HG03139 (cell line): ENCODE results near the gene FAM156B.
"Not testable (repeated sequence)": the region's sequence is repeated elsewhere in the genome, so short reads cannot be mapped to it uniquely, and the experiment has no call there.

ENCODE experiments used
- ATAC-seq: cut with Tn5 transposase; IDR thresholded peaks from one replicate; pipeline ENCODE4 v1.9.1; 2021; ENCODE audit not compliant: unreplicated experiment

Gene FAM156B, protein sequence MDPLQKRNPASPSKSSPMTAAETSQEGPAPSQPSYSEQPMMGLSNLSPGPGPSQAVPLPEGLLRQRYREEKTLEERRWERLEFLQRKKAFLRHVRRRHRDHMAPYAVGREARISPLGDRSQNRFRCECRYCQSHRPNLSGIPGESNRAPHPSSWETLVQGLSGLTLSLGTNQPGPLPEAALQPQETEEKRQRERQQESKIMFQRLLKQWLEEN

DNA sequence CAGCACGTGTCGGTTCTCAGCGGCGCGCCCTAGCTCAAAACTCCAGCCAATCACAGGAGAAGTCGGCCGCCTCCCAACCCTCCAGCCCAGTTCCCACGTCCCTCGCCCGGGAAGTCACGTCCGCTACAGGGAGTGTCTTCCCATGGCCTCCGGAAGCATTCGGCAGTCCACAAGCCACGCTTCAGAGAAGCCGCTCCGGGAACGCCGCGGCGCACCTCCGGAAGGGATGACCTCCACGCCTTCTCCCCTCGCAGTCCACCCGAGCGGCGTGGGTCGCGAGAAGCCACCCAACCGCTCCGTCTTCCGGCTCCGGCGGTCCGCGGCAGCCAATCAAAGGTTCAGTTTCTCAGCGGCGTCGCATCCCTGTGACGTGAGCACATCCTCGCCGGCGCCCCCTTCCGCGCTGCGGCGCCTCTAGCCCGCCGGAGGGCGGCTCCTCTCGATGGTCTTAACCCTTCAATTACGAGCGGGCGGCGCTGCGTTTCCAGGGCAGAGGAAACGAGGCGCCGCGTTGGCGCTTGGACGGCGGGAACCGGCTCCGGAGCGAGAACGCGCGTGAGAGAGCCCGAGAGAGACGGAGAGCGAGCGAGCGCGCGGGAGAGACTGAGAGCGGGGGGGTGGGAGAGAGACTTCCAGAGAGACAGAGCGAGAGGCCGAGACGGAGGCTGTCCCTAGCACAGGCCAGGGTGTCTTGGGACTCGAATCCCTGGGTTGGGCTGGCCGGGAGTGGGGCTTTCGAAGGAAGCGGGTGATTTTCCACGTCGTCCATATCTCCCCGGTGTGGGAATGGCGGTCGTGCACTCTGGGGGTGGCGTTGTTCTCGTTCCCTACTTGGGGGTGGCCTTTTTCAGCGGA lies at the start of gene FAM156B:
TSS of gene FAM156B (plus strand) at position 476 of the 855 bp plus-strand sequence. CDS start 9,896 bp downstream, outside the sequence.
- peak; percentile 73 for ATAC-seq

DNA sequence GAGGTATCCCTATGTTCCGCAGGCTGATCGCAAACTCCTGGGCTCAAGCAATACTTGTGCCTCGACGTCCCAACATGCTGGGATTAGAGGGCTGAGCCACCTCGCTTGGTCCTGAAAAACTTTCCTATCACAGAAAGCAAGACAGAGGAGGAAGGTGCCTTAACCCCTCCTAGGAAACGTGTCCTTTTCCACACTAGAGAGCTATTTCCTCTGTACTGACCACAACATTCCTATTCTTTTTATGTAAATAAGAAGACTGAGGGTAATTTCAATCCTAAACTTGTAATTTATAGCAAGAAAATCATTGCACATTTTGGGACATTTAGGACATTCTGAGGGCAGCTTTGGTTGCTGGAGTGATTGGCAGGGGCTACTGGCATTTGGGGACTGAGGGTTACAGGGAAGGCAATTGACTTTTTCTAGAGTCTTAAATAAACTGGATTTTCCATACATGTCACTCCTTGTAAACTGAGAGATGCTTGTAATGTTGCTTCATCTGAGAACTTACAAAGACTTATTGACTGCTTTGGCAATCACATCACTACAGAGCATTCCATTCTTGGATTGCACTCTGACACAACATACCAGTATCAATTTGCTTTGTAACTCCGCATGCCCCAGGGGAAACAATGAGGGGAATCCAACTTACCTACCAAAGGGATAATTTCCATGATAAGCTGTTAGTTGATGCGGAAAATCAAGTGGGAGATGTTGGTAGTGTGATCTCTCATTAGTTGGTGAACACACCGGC lies 44.8 kb upstream of the FAM156B start:
- ATAC-seq, result no peak

DNA sequence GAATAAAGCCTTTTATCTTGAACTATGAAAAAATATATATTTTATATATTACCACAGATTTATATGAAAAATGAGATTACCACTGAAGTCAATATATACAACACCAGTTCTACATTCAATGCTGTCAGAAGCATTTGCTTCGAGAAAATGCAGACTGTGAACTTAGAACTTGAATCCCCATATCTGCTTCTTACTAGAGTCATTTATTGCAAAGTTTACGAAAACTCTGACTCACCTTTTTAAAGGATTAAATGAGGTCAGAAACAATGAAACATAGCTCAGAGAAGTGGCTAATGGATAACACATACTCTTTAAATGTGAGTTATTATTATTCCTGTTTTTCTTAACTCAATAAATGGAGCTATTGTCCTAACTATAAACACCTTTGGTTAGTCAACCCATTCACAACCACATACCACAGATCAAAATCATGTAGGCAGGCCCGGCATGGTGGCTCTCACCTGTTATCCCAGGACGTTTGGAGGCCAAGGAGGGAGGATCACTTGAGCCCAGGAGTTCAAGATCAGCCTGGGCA lies 40.1 kb upstream of the FAM156B start:
- ATAC-seq, result not testable (repeated sequence)

DNA sequence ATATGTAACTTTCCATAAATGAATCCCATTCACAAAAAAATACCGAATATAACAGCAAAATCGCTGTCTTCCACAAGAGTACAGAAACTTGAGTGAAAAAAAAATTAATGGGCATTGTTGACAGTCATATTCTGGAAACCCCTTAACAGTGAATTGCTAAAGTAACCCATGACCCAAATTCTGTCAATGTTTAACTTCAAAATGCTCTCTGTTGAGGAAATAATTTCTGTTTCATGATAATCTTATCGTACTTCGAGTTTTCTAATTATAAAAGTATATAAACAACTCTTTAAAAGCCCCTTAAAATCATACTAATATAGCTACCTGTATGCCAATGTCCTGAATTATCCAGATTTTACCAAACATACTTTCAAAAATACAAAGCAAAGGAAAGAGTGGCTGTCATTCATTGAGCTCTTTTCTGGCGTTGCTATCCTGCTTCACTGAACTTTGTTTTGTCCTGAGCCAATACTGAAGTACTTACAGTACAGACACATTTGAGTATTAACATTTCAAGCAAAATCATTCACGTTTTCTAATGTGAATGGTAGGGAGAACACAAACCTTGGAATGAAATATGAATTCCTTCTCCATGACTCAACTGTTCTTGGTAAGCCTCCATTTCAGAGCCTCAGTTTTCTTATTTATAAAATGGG lies 31.7 kb upstream of the FAM156B start:
- ATAC-seq, result no peak

DNA sequence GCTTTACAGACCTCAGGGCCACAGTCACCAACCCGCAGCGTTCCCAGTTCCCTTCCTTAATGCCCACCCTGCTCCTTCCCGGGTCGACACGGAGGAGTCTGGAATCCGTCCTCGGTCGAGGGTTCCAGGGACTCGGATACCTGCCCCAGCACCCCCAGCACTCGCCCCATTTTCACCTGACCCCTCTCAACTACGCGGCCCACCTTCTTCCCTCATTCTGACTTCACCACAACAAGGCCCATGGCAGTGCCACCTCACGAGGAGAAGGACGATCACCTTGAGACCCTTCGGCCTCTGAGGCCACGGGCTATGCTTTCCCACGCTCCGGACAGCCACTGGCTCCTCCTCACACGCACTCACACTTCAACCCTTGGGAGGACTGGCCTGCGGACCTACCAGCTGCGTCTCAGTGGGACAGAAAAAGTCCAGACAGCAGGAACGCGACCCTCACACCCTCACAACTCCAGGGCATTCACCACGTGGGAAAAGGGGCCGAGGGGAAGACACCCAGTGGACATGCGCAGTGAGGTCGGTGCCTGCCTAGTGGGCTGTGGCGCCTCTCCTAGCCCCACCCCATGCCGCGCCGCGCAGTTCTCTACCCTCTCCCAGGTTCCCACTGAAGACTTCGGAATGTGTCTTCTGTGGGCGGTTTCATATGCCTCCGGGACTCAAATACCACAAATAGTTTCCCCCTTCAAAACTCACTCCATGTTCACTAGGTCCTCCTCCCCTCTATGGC lies 29.4 kb upstream of the FAM156B start, which contains the start of gene XAGE3:
TSS of gene XAGE3 (minus strand) at position 474 of the 739 bp plus-strand sequence. CDS start 950 bp downstream, outside the sequence.
- no peak for ATAC-seq

DNA sequence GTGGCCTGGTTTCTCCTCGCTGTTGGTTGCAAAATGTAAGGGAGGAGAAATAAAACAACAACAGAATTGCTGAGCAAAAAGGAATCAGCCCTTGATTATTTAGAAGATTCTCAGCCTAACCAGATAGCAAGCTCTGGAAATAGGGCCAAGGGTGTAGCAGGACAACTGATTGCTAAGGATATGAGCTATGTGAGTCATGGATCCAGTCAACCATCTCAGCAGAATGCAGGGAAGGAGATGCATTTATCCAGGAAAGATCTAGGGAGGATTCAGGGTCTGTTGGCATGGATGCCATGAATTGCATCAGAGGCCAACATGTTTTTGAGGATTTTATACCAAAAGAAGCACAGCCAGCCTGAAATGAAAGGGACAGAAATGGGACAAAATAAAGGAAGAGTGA lies 27.1 kb upstream of the FAM156B start:
- no peak for ATAC-seq

DNA sequence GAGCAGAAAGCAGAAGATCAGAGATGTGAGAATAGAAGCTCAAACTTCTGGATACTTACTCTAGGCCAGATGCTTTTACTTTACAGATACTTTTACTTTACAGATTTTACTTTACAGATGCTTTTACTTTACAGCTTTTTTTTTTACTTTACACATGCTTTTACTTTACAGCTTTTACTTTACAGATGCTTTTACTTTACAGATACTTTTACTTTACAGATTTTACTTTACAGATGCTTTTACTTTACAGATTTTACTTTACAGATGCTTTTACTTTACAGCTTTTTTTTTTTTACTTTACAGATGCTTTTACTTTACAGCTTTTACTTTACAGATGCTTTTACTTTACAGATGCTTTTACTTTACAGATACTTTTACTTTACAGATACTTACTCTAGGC lies 23.3 kb upstream of the FAM156B start:
- ATAC-seq, result not testable (repeated sequence)

DNA sequence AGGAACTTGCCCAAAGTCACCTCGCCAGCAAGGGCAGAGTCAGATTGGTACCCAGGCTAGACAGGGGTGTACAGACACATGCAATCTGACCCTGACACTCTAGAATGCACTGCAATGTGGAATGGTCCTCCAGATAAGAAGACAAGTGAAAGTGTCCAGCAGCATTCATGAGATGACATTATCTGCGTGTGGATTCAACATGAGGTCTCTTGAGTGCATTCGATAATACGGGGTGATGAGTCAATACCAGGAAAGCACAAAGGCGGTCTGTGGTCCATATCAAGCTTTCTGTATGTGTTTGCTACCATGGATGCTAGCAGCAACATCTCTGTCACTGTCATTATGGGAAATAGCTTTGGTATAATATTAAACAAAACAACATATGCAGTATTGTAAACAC lies 22.5 kb upstream of the FAM156B start:
- no peak for ATAC-seq

DNA sequence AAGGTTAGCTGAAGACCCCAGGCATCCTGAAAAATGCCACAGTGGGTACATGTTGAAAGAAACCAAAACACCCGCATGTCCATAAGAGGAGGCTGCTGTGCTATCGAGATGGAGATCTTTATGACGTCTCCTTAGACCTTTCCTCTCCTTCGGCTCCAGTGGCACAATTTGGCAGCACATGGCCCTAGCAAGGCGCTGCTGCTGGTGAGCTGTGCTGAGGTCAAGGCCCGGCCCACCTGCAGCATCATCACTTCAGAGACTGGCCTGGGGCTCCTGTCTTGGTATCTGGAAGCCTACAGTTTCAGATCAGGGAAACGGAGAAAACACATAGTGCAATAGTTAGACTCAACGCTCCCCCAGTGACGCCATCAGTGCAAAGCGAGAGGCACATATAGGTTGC lies 21.7 kb upstream of the FAM156B start:
- not testable (repeated sequence) for ATAC-seq

DNA sequence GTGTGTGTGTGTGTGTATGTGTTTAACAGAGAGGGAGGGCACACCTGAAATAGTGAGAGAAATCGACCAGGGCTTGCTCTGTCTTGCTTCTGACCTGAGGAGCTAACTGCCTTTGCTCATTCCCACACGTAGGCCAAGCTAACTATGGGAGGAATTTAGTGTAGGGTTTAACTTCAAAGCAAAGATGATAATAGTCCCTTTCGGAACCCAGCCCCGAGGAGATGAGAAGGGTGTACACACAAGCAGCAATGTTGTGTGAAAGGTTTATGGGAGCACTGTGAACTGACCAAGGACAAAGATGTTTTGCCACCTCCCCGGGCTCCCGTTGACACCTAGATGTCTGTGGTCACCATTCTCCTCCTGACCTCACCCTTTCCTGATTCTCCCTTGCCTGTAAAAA lies 20.7 kb upstream of the FAM156B start:
- ATAC-seq, result not testable (repeated sequence)

DNA sequence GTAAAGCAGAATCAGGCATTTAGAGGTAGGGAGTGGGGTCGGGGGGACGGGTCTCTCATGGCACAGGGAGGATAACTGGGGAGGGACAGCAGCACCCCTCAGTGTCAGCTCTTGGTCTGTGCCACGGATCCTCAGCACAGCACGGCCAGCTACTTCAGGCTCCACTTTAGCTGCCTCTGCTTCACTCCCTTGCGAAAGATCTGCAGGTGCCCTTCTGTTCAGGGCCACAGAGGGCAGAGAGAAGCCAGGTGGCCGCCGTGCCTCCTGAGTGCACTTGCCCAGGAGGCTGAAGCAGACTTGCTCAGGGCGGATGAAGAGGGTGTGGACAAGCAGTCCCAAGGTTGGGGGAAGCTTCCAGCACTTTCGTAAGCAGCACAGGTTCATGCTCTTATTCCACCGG lies 9.7 kb upstream of the FAM156B start:
- ATAC-seq, result not testable (repeated sequence)

DNA sequence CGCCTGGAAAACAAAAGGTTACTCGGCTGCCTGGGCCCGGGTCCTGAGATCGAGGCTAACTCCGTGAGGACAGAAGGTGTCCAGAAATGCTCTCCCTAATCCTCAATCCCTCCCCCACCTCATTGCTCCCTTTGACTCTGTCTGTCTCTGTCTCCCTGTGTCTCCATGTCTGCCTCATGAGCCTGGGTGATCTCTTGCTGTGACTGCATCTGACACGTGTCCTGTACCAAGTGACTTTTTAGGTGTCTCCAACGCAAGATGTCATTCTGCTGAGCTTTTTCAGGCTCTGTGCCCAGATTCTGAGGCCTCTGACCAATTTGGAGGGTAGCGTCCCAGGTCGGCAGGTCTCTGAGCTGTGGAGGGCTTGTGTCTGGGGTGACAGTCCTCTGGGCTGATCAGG lies 9.0 kb upstream of the FAM156B start:
- ATAC-seq, result not testable (repeated sequence)

DNA sequence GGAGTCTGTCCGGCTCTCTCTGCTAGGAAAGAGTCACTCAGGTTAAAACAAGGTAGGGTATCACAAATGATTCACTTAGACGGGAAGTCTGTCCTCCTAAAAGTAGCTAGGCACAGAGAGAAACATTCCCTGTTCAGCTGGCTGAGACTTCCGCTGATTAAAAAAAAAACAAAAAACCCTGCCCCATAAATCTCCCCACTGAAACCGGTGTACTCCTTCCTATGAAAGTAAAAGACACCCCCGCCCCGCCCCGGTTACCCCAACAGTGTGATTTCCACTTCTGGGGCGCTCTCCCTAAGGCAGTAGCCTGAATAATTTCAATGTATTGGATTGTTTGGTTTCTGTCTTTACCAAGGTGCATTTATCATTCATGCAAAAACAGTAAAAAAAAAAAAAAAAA lies 692 bp upstream of the FAM156B start:
- ATAC-seq, result not testable (repeated sequence)

DNA sequence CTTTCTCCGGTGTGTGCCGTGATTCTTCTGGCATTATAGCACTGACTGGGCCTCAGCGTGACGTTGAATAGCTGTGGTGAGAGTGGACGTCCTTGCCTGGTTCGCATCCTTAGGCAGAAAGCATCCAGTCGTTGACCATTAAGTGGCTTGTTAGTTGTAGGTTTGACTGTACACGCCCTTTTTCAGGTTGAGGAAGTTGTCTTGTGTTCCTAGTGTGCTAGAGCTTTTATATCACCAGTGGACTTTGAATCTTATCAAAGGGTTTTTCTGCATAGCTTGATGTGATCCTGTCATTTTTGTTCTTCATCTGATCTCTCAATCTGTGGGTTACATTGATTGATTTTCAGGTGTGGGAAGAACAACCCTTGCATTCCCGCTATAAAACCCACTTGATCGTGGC lies 8.4 kb downstream of the FAM156B start:
- not testable (repeated sequence) for ATAC-seq

DNA sequence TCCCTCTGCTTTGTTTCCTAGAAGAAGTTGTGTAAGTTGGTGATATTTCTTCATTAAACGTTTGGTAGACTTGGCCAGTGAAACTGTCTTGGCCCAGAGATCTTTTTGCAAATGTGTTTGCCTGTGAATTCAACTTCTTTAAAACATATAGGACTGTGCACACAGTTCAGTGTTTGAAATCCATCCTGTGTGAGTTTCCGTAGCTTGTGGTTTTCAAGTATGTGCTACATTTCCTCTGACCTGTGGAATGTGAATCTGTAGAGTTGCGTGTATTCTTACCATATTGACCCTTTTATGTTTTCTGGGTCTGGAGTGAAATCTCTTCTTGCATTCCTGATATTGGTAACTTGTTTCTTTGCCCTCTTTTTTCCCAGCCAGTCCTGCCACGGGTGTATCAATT lies 8.9 kb downstream of the FAM156B start:
- not testable (repeated sequence) for ATAC-seq

DNA sequence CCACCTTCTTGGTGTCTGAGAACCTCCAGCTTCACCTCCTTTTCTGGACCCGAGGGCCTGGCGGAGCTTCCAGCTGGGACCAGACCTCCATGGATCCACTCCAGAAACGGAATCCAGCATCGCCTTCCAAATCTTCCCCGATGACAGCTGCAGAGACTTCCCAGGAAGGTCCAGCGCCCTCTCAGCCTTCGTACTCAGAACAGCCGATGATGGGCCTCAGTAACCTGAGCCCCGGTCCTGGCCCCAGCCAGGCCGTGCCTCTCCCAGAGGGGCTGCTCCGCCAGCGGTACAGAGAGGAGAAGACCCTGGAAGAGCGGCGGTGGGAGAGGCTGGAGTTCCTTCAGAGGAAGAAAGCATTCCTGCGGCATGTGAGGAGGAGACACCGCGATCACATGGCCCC lies 10.0 kb downstream of the FAM156B start:
- ATAC-seq, result not testable (repeated sequence)

DNA sequence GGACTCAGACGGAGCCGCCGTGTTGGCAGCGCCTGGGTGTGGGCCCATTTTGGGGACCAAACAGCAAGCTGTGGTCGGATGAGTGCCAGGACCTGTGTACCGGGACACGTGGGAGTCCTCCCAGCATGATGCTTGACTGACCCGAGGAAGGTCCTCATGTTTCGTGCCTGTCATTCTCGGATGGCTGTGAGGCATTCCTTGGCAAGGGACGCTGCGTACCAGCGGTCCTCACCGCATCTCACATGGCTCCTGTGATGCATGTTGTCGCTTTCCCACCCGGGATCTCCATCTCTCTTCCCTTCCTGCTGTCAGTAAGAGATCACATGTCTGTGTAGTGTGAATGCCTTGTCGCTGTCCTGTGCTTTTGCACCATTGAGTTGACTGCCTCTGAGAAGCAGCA lies 10.8 kb downstream of the FAM156B start:
- ATAC-seq, result not testable (repeated sequence)

DNA sequence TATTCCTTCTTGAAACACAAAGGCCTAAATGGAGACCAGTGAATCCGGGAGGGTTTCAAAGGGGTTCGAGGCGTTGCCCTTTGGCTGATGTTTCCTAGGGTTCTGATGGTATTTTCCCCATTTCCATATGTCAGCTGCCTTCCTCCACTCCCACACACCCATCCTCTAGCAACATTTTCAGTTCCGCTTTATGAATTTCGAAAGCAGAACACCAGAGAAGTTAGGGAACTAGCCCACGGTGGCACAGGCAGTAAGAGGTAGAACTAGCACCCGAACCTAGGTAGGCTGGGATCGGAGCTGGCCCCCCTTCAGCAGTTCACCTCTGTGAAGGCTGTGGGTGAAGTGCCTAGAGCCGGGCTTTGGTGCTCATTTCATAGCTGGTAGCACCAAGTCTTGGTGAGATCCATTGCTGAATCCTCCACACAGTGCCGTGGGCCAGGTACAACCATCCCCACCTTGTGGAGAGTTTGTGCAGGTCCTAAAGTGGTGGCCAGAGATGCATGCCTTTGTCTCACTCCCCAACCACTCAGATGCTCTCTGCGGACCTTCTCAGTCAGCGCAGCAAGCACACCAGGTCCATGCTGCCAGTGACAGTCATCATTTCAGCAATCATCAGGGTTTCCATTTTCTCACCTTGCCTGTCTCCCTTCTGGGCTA lies 12.3 kb downstream of the FAM156B start:
- ATAC-seq, result not testable (repeated sequence)

DNA sequence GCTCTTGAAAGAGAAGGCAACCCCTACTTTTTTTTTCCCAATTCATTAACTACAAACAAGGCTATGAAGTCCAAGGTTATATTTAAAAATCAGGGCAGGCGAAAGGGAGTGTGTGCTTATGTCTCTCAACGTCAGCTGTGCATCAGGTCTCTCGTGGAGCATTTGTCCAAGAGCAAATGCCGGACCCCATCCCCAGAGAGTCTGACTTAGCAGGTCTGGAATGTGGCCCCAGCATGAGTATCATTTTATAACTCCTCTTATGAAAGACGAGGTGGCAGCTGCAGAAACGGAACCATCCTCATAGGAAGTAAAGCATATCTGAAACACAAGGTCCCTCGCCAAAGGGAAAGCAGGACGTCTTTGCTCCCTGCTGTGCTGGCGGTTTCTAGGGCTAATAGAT lies 16.6 kb downstream of the FAM156B start:
- ATAC-seq, result not testable (repeated sequence)
